Caco-2 (cell line): Measurements from ENCODE around the gene BYSL. TPM values are rescaled to one million over a fixed set of nuclear protein-coding genes. Genes with fewer than 3 reads are reported as not detected.

Experiments
- BruUV-seq: library from RNA; stranded (reverse); fragments of 400-500 nt; replicated peaks from 2 replicates; lab custom pipeline; 2021; lab: Mats Ljungman, UMichigan
- CTCF ChIA-PET: fragments of 300-600 bp; sonication (Branson Sonifier 250); formaldehyde crosslinking; loops from one replicate; lab custom pipeline; 2022; ENCODE audit warnings: antibody characterized with exemption; lab: Charles Lee
- POLR2A ChIA-PET: fragments of 300-600 bp; sonication (Branson Sonifier 250); formaldehyde crosslinking; loops from one replicate; lab custom pipeline; 2022; ENCODE audit warnings: antibody characterized with exemption; lab: Charles Lee
- DNase-seq, 2 experiments: peaks; one replicate each; pipeline versions ENCODE4 v3.0.0 to v3.0.0-alpha.2; 2020 to 2022
- H3K27me3 ChIP-seq: replicated peaks from 2 replicates; pipeline ENCODE4 v1.6.0; 2011; ENCODE audit warnings: low read length; ENCODE audit not compliant: control insufficient read depth, insufficient read depth
- H3K36me3 ChIP-seq: 2 replicates; pipeline ENCODE4 v1.5.1; 2011; ENCODE audit warnings: low read length; ENCODE audit not compliant: control insufficient read depth, insufficient read depth
- H3K4me1 ChIP-seq: fragments of 250-450 bp; sonication (Bioruptor Pico); 2 replicates; pipeline ENCODE4 v1.5.1; 2020; ENCODE audit warnings: mild to moderate bottlenecking
- H3K4me3 ChIP-seq: 2 replicates; pipeline ENCODE4 v1.5.1; 2011; ENCODE audit warnings: low read depth, mild to moderate bottlenecking, control low read depth, low read length
- H3K9me3 ChIP-seq: fragments of 250-450 bp; sonication (Bioruptor Pico); 2 replicates; pipeline ENCODE4 v1.5.1; 2020; ENCODE audit warnings: mild to moderate bottlenecking, moderate library complexity
- H3K27ac Mint-ChIP-seq: one replicate; pipeline ENCODE4 v1.8.0; 2022; ENCODE audit warnings: mixed read lengths; ENCODE audit not compliant: unreplicated experiment
- H3K27me3 Mint-ChIP-seq: one replicate; pipeline ENCODE4 v1.8.0; 2022; ENCODE audit warnings: mixed read lengths; ENCODE audit not compliant: insufficient read depth, unreplicated experiment
- H3K36me3 Mint-ChIP-seq: one replicate; pipeline ENCODE4 v1.8.0; 2022; ENCODE audit warnings: mild to moderate bottlenecking, mixed read lengths; ENCODE audit not compliant: insufficient read depth, unreplicated experiment
- H3K4me1 Mint-ChIP-seq: one replicate; pipeline ENCODE4 v1.8.0; 2022; ENCODE audit warnings: low read depth, mixed read lengths; ENCODE audit not compliant: unreplicated experiment
- H3K4me3 Mint-ChIP-seq: one replicate; pipeline ENCODE4 v1.8.0; 2022; ENCODE audit warnings: mild to moderate bottlenecking, moderate library complexity, mixed read lengths; ENCODE audit not compliant: unreplicated experiment
- H3K9me3 Mint-ChIP-seq: one replicate; pipeline ENCODE4 v1.8.0; 2022; ENCODE audit warnings: mixed read lengths; ENCODE audit not compliant: unreplicated experiment
- intact Hi-C: fragments of 100-400 bp; cut with micrococcal nuclease; formaldehyde crosslinking; loops from one replicate; pipeline ENCODE4 v1.10.0; 2022; ENCODE audit not compliant: unreplicated experiment
- total RNA-seq: library from RNA; stranded (reverse); gene quantifications from 2 replicates; pipeline ENCODE4 v1.2.3, GENCODE V29; 2022
- TF ChIP-seq, protein P1 (sequence below), 2 experiments: fragments of 200-600 bp in 1 of 2; IDR thresholded peaks; 1 replicate in 1 of 2; 2 replicates in 1 of 2; pipeline versions ENCODE4 v1.5.1 to v1.8.0; 2011 to 2022; ENCODE audit warnings: antibody characterized with exemption in 1 of 2, control low read depth in 1 of 2, inconsistent platforms in 1 of 2, low read depth in 1 of 2, low read length in 1 of 2, mild to moderate bottlenecking in 1 of 2, moderate library complexity in 1 of 2; ENCODE audit not compliant: insufficient read depth in 1 of 2, severe bottlenecking in 1 of 2, unreplicated experiment in 1 of 2

BYSL gene
- total RNA-seq, 1 experiment from 2014 or later: 45.9 TPM

DNA sequence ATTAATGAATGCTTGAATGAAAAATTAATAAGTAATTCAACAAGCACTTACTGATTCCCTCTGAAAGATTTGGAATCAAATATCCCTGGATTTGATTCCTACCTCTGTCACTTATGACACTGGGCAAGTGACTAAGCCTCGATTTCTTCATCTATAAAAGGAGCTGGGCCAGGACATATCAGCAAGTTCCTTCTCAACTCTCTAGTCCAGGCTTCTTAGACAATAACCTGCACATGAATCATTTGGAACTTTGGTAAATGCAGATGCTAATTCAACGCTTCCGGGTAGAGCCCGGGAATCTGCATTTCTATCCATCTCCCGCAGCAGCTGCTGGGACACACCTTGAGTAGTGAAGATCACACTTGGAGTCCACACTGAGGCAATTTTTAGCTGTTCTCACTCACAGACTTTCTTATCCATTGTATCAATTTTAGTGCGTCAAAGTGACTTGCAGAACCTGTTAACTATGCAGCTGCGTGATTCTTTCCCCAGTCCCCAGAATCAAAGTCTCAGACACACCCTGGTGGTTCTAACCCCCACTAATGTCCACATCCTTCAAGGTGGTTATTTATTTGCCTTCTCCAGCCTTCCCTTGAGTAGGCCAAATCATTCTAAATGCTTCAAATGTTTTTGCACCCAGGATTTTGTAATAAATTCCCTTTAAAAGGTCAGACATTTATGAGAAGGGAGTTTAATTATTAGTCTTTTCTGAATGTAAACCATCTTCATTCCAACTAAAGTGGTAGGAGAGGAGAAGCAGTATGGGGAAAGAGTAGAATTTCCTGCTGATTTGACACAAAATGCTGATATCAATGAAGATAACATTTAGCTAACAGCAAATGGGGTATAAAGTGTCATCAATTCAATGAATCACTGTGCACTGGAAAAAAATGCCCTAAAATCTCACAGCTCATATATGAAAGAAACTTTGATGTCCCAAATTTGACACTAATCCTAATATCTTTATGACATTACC lies 46.3 kb downstream of the BYSL start:
- Mint-ChIP-seq H3K36me3 (no peaks in the 10 kb centered on the region), H3K27ac (no peak overlapping the region), H3K9me3 (no peaks in the 10 kb centered on the region), H3K4me1 (no peaks in the 10 kb centered on the region), H3K27me3 (no peaks in the 10 kb centered on the region), H3K4me3 (no peak overlapping the region)
- Histone ChIP-seq H3K4me1 (peaks cover 16% of the 10 kb centered on the region), H3K4me3 (no peak overlapping the region), H3K36me3 (no peaks in the 10 kb centered on the region), H3K27me3 (no peaks in the 10 kb centered on the region), H3K9me3 (no peaks in the 10 kb centered on the region)
- TF ChIP-seq, protein P1, sequence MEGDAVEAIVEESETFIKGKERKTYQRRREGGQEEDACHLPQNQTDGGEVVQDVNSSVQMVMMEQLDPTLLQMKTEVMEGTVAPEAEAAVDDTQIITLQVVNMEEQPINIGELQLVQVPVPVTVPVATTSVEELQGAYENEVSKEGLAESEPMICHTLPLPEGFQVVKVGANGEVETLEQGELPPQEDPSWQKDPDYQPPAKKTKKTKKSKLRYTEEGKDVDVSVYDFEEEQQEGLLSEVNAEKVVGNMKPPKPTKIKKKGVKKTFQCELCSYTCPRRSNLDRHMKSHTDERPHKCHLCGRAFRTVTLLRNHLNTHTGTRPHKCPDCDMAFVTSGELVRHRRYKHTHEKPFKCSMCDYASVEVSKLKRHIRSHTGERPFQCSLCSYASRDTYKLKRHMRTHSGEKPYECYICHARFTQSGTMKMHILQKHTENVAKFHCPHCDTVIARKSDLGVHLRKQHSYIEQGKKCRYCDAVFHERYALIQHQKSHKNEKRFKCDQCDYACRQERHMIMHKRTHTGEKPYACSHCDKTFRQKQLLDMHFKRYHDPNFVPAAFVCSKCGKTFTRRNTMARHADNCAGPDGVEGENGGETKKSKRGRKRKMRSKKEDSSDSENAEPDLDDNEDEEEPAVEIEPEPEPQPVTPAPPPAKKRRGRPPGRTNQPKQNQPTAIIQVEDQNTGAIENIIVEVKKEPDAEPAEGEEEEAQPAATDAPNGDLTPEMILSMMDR (IDR thresholded peaks at IDR 0.05; ENCODE audit: insufficient read depth in 1 of 2, low read depth in 1 of 2, low read length in 1 of 2, severe bottlenecking in 1 of 2, unreplicated experiment in 1 of 2): no peak
- BruUV-seq: no TSS peak
- POLR2A ChIA-PET: interaction anchor here (0.6 kb wide), 1 partner anchor 25 kb away, joined by 3 read pairs; no protein-coding TSS in a partner anchor
- DNase-seq: peak in 1 of 2 experiments; percentile 28
- intact Hi-C loops: loop anchor here (1.0 kb wide), 1 partner anchor 31 kb away; no protein-coding TSS in a partner anchor
- CTCF ChIA-PET: no interaction called here

DNA sequence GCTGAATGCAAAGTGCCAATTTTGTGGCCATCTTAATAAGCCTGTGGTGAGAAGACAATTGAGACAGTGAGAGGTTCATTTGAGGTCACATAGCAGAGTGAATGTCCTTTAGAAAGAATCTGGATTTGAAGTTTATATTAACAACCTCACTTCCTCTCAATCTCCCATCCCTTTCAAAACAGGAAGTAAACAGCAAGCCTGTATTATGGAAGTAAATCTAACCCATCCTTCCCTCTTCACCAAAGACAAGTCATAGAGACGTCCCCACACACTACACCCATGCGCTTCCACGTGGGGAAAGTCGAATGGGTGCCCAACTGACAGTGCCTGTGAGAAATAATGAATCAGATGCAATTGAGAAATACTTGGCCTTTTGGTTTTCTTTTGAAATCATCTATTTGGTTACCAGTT lies 49.1 kb downstream of the BYSL start:
- H3K4me3 Mint-ChIP-seq: no peak overlapping the region

GRCh38 chr6:41972826-41973225 lies 51.5 kb downstream of the BYSL start:
- no TSS peak for BruUV-seq
- DNase-seq: no peak
- no peak overlapping the region for H3K4me3 Mint-ChIP-seq
- no peaks in the 10 kb centered on the region for H3K36me3 ChIP-seq
- no peaks in the 10 kb centered on the region for H3K4me1 Mint-ChIP-seq
- H3K9me3 ChIP-seq: no peaks in the 10 kb centered on the region
- peaks cover 2% of the 10 kb centered on the region for H3K4me1 ChIP-seq
- CTCF ChIA-PET: no interaction called here
- TF ChIP-seq, protein P1 (IDR thresholded peaks at IDR 0.05; ENCODE audit: insufficient read depth in 1 of 2, low read depth in 1 of 2, low read length in 1 of 2, severe bottlenecking in 1 of 2, unreplicated experiment in 1 of 2): no peak
- POLR2A ChIA-PET: no interaction called here
- H3K36me3 Mint-ChIP-seq: no peaks in the 10 kb centered on the region
- no peaks in the 10 kb centered on the region for H3K27me3 Mint-ChIP-seq
- no peaks in the 10 kb centered on the region for H3K9me3 Mint-ChIP-seq
- H3K4me3 ChIP-seq: no peak overlapping the region
- H3K27ac Mint-ChIP-seq: no peak overlapping the region
- intact Hi-C loops: no loop called here
- H3K27me3 ChIP-seq: no peaks in the 10 kb centered on the region

More for the DNA sequence above, 49.1 kb downstream of the BYSL start:
- CTCF ChIA-PET: no interaction called here
- no peaks in the 10 kb centered on the region for H3K36me3 Mint-ChIP-seq
- H3K4me1 Mint-ChIP-seq: no peaks in the 10 kb centered on the region
- intact Hi-C loops: no loop called here
- no peaks in the 10 kb centered on the region for H3K9me3 Mint-ChIP-seq
- BruUV-seq: no TSS peak
- Histone ChIP-seq H3K4me1 (peaks cover 16% of the 10 kb centered on the region), H3K4me3 (no peak overlapping the region), H3K27me3 (no peaks in the 10 kb centered on the region), H3K9me3 (no peaks in the 10 kb centered on the region), H3K36me3 (no peaks in the 10 kb centered on the region)
- H3K27me3 Mint-ChIP-seq: no peaks in the 10 kb centered on the region
- DNase-seq: no peak
- POLR2A ChIA-PET: no interaction called here
- no peak overlapping the region for H3K27ac Mint-ChIP-seq
- TF ChIP-seq, protein P1 (IDR thresholded peaks at IDR 0.05; ENCODE audit: insufficient read depth in 1 of 2, low read depth in 1 of 2, low read length in 1 of 2, severe bottlenecking in 1 of 2, unreplicated experiment in 1 of 2): no peak
